ENCODE data around the gene MYEF2.

GRCh38 chr15:48202068-48202467 is 24.0 kb upstream of the MYEF2 start:
- TF ChIP-seq NCOA2 (CRISPR knock-in tag; IDR thresholded peaks at IDR 0.05) (no peak), ARID2 (CRISPR knock-in tag; IDR thresholded peaks at IDR 0.05; ENCODE audit: borderline replicate concordance) (no peak), REST (IDR thresholded peaks at IDR 0.05; ENCODE audit: borderline replicate concordance in 1 of 2, low read depth in 1 of 2, low read length in 2 of 2) (no peak), ZNF747 (CRISPR knock-in tag; IDR thresholded peaks at IDR 0.05; ENCODE audit: borderline replicate concordance) (no peak), PAX8 (CRISPR knock-in tag; IDR thresholded peaks at IDR 0.05; ENCODE audit: borderline replicate concordance) (no peak)
